Hepatocyte (in vitro differentiated cells): Measurements from ENCODE around the gene CD93. TPM values are rescaled to one million over a fixed set of nuclear protein-coding genes. Genes with fewer than 3 reads are reported as not detected.

Source experiments
- DNase-seq: peaks from one replicate; pipeline ENCODE4 v3.0.0-alpha.2; 2016; ENCODE audit warnings: low spot score
- H2AFZ ChIP-seq: fragments of 200-600 bp; sonication (generic); 2 replicates; pipeline ENCODE4 v1.6.0; 2016; ENCODE audit warnings: antibody characterized with exemption, mild to moderate bottlenecking
- H3K27ac ChIP-seq: fragments of 200-600 bp; sonication (generic); 2 replicates; pipeline ENCODE4 v1.5.1; 2016; ENCODE audit warnings: mild to moderate bottlenecking
- H3K27me3 ChIP-seq: fragments of 200-600 bp; sonication (generic); 2 replicates; pipeline ENCODE4 v1.6.1; 2016
- H3K36me3 ChIP-seq: fragments of 200-600 bp; sonication (generic); replicated peaks from 2 replicates; pipeline ENCODE4 v1.5.1; 2016; ENCODE audit warnings: low read depth; ENCODE audit not compliant: insufficient read depth
- H3K4me1 ChIP-seq: fragments of 200-600 bp; sonication (generic); 2 replicates; pipeline ENCODE4 v1.5.1; 2016; ENCODE audit warnings: mild to moderate bottlenecking, moderate library complexity; ENCODE audit not compliant: insufficient read depth
- H3K4me2 ChIP-seq: fragments of 200-600 bp; sonication (generic); 2 replicates; pipeline ENCODE4 v1.6.0; 2016
- H3K4me3 ChIP-seq: fragments of 200-600 bp; sonication (generic); 2 replicates; pipeline ENCODE4 v1.5.1; 2016; ENCODE audit warnings: mild to moderate bottlenecking
- H3K79me2 ChIP-seq: fragments of 200-600 bp; sonication (generic); 2 replicates; pipeline ENCODE4 v1.6.0; 2017; ENCODE audit warnings: mild to moderate bottlenecking
- H3K9me2 ChIP-seq: fragments of 200-600 bp; sonication (generic); replicated peaks from 2 replicates; pipeline ENCODE4 v1.6.0; 2017; ENCODE audit warnings: mild to moderate bottlenecking; ENCODE audit not compliant: insufficient read depth
- H3K9me3 ChIP-seq: fragments of 200-600 bp; sonication (generic); 2 replicates; pipeline ENCODE4 v1.5.1; 2016; ENCODE audit warnings: low read depth, mild to moderate bottlenecking
- H4K20me1 ChIP-seq: fragments of 200-600 bp; sonication (generic); 2 replicates; pipeline ENCODE4 v1.6.0; 2016; ENCODE audit warnings: mild to moderate bottlenecking; ENCODE audit not compliant: insufficient read depth, poor library complexity, severe bottlenecking
- CTCF ChIP-seq: fragments of 200-600 bp; sonication (generic); IDR thresholded peaks from 2 replicates; pipeline ENCODE4 v1.5.1; 2016; ENCODE audit warnings: antibody characterized with exemption, mild to moderate bottlenecking; ENCODE audit not compliant: poor library complexity
- EZH2 ChIP-seq: fragments of 200-600 bp; sonication (generic); IDR thresholded peaks from 2 replicates; pipeline ENCODE4 v1.6.1; 2016; ENCODE audit warnings: antibody characterized with exemption, mild to moderate bottlenecking, borderline replicate concordance
- EZH2phosphoT487 ChIP-seq: fragments of 200-600 bp; sonication (generic); IDR thresholded peaks from one replicate; pipeline ENCODE4 v1.6.1; 2018; ENCODE audit warnings: antibody characterized with exemption, mild to moderate bottlenecking, low read depth, moderate library complexity; ENCODE audit not compliant: unreplicated experiment, severe bottlenecking
- WGBS: methylation state at CpG from one replicate; pipeline ENCODE4 v1.1.6; 2016; ENCODE audit warnings: low lambda C conversion rate; ENCODE audit errors: missing lambda C conversion rate; 5-methylcytosine and 5-hydroxymethylcytosine counted together
- polyA plus RNA-seq: library from polyadenylated mRNA; unstranded; fragments of >200 nt; fragmentation: Nextera tagmentation; extraction: Ambion mirVana; gene quantifications from 2 replicates; pipeline ENCODE4 v1.2.1, GENCODE V29; 2016
- total RNA-seq: library from RNA; depleted of rRNA; stranded (reverse); fragments of >200 nt; gene quantifications from 2 replicates; pipeline ENCODE4 v1.2.3, GENCODE V29; 2014

Gene CD93
- total and polyA plus RNA-seq, 2 experiments from 2014 or later, result 0.07 to 2.1 TPM

GRCh38 chr20:23033918-23034317 lies 52.2 kb downstream of the CD93 start:
- H4K20me1 ChIP-seq, result no peaks in the 10 kb centered on the region
- H3K36me3 ChIP-seq, result no peaks in the 10 kb centered on the region
- no peak overlapping the region for H3K27ac ChIP-seq
- WGBS, result 95% methylated on average over 4 of the region's 4 CpGs
- TF ChIP-seq EZH2, result no peak
- no peak for TF ChIP-seq EZH2phosphoT487
- TF ChIP-seq CTCF, result no peak
- DNase-seq, result no peak
- no peak overlapping the region for H2AFZ ChIP-seq
- H3K4me1 ChIP-seq, result peaks cover 3% of the 10 kb centered on the region
- H3K4me3 ChIP-seq, result no peak overlapping the region
- H3K9me3 ChIP-seq, result no peaks in the 10 kb centered on the region
- no peaks in the 10 kb centered on the region for H3K79me2 ChIP-seq
- no peaks in the 10 kb centered on the region for H3K9me2 ChIP-seq
- peaks cover 43% of the 10 kb centered on the region for H3K27me3 ChIP-seq
- H3K4me2 ChIP-seq, result no peak overlapping the region

- H3K9me3 ChIP-seq, result no peaks in the 10 kb centered on the region
- H3K79me2 ChIP-seq, result no peaks in the 10 kb centered on the region
- 84% methylated on average over 5 of the region's 5 CpGs for WGBS
- no peak overlapping the region for H2AFZ ChIP-seq
- no peaks in the 10 kb centered on the region for H3K36me3 ChIP-seq
- peaks cover 38% of the 10 kb centered on the region for H3K27me3 ChIP-seq
- no peak for DNase-seq
- H3K27ac ChIP-seq, result no peak overlapping the region
- H3K9me2 ChIP-seq, result no peaks in the 10 kb centered on the region
- H4K20me1 ChIP-seq, result no peaks in the 10 kb centered on the region
- H3K4me2 ChIP-seq, result no peak overlapping the region
- H3K4me3 ChIP-seq, result no peak overlapping the region
- TF ChIP-seq EZH2, result no peak
- TF ChIP-seq CTCF, result no peak
- no peak for TF ChIP-seq EZH2phosphoT487
- peaks cover 3% of the 10 kb centered on the region for H3K4me1 ChIP-seq
Measured at GRCh38 chr20:23032750-23033078, 53.4 kb downstream of the CD93 start.

- no peaks in the 10 kb centered on the region for H3K9me3 ChIP-seq
- no peak overlapping the region for H3K27ac ChIP-seq
- no peak for DNase-seq
- no peak overlapping the region for H2AFZ ChIP-seq
- no peaks in the 10 kb centered on the region for H3K36me3 ChIP-seq
- no peaks in the 10 kb centered on the region for H4K20me1 ChIP-seq
- no peak overlapping the region for H3K4me3 ChIP-seq
- H3K27me3 ChIP-seq, result peaks cover 34% of the 10 kb centered on the region
- H3K79me2 ChIP-seq, result no peaks in the 10 kb centered on the region
- 81% methylated on average over 6 of the region's 6 CpGs for WGBS
- H3K4me2 ChIP-seq, result no peak overlapping the region
- TF ChIP-seq CTCF, result no peak
- TF ChIP-seq EZH2phosphoT487, result no peak
- no peak for TF ChIP-seq EZH2
- H3K9me2 ChIP-seq, result no peaks in the 10 kb centered on the region
- H3K4me1 ChIP-seq, result peaks cover 3% of the 10 kb centered on the region
Measured at GRCh38 chr20:23032056-23032749, 53.9 kb downstream of the CD93 start.

GRCh38 chr20:23031346-23031745 lies 54.8 kb downstream of the CD93 start:
- H3K36me3 ChIP-seq, result no peaks in the 10 kb centered on the region
- WGBS, result 96% methylated on average over 6 of the region's 6 CpGs
- no peak overlapping the region for H3K27ac ChIP-seq
- H3K4me2 ChIP-seq, result no peak overlapping the region
- DNase-seq, result no peak
- no peaks in the 10 kb centered on the region for H3K9me2 ChIP-seq
- no peaks in the 10 kb centered on the region for H3K9me3 ChIP-seq
- TF ChIP-seq CTCF, result no peak
- no peaks in the 10 kb centered on the region for H4K20me1 ChIP-seq
- no peaks in the 10 kb centered on the region for H3K79me2 ChIP-seq
- peaks cover 3% of the 10 kb centered on the region for H3K4me1 ChIP-seq
- H2AFZ ChIP-seq, result no peak overlapping the region
- no peak overlapping the region for H3K4me3 ChIP-seq
- peaks cover 27% of the 10 kb centered on the region for H3K27me3 ChIP-seq
